Measurements from ENCODE around the gene DCUN1D2. TPM values are rescaled to one million over a fixed set of nuclear protein-coding genes. Genes with fewer than 3 reads are reported as not detected.

Gene DCUN1D2
- total RNA-seq, 1 experiment from 2014 or later, result 38.6 TPM

- Histone ChIP-seq H3K27me3 (replicated peaks; ENCODE audit: insufficient read depth, low read depth, low read length, poor library complexity) (no peaks in the 10 kb centered on the region), H3K4me1 (ENCODE audit: insufficient read depth, low read length, poor library complexity, severe bottlenecking) (peaks cover 18% of the 10 kb centered on the region), H3K36me3 (ENCODE audit: insufficient read depth, low read length, poor library complexity, severe bottlenecking) (peaks cover 14% of the 10 kb centered on the region), H3K4me3 (ENCODE audit: low read depth, low read length, poor library complexity, severe bottlenecking) (peak overlapping the region; percentile 94), H3K27ac (ENCODE audit: low read depth, low read length, poor library complexity, severe bottlenecking) (peak overlapping the region; percentile 89), H3K9me3 (ENCODE audit: low read depth, low read length, poor library complexity, severe bottlenecking) (no peaks in the 10 kb centered on the region)
- ChIA-PET POLR2A (ENCODE audit: low non-redundant PET) (no interaction called here), CTCF (no interaction called here)
- no TSS peak for BruUV-seq (replicated peaks)
- peak; percentile 7 for DNase-seq (ENCODE audit: low spot score)
- no peak for TF ChIP-seq EZH2 (IDR thresholded peaks at IDR 0.05; ENCODE audit: borderline replicate concordance, low read depth, low read length, poor library complexity, severe bottlenecking)
- no peak for TF ChIP-seq CTCF (conservative IDR thresholded peaks at IDR 0.05; ENCODE audit: low read depth, low read length)
- intact Hi-C loops (cut with micrococcal nuclease; ENCODE audit: unreplicated experiment), result no loop called here
These were observed 940 bp upstream of the DCUN1D2 start for GRCh38 chr13:113491418-113491883.

GRCh38 chr13:113489549-113490495, 689 bp downstream of the DCUN1D2 start:
- no peak for TF ChIP-seq EZH2 (IDR thresholded peaks at IDR 0.05; ENCODE audit: borderline replicate concordance, low read depth, low read length, poor library complexity, severe bottlenecking)
- no peak for TF ChIP-seq CTCF (conservative IDR thresholded peaks at IDR 0.05; ENCODE audit: low read depth, low read length)
- H3K36me3 ChIP-seq (ENCODE audit: insufficient read depth, low read length, poor library complexity, severe bottlenecking), result no peaks in the 10 kb centered on the region
- H3K27ac ChIP-seq (ENCODE audit: low read depth, low read length, poor library complexity, severe bottlenecking), result peak overlapping the region; percentile 89
- H3K4me1 ChIP-seq (ENCODE audit: insufficient read depth, low read length, poor library complexity, severe bottlenecking), result peaks cover 18% of the 10 kb centered on the region
- H3K9me3 ChIP-seq (ENCODE audit: low read depth, low read length, poor library complexity, severe bottlenecking), result no peaks in the 10 kb centered on the region
- POLR2A ChIA-PET (ENCODE audit: low non-redundant PET), result no interaction called here
- CTCF ChIA-PET, result interaction anchor here (1.0 kb wide), 1 partner anchor 31 kb away, joined by 4 read pairs; no protein-coding TSS in a partner anchor
- peak overlapping the region; percentile 94 for H3K4me3 ChIP-seq (ENCODE audit: low read depth, low read length, poor library complexity, severe bottlenecking)
- no peaks in the 10 kb centered on the region for H3K27me3 ChIP-seq (replicated peaks; ENCODE audit: insufficient read depth, low read depth, low read length, poor library complexity)
- intact Hi-C loops (cut with micrococcal nuclease; ENCODE audit: unreplicated experiment), result no loop called here
- peak; percentile 35 for DNase-seq (ENCODE audit: low spot score)
- BruUV-seq (replicated peaks), result no TSS peak

GRCh38 chr13:113489171-113489548, 1.4 kb downstream of the DCUN1D2 start:
- intact Hi-C loops (cut with micrococcal nuclease; ENCODE audit: unreplicated experiment), result no loop called here
- no peak for DNase-seq (ENCODE audit: low spot score)
- Histone ChIP-seq H3K9me3 (ENCODE audit: low read depth, low read length, poor library complexity, severe bottlenecking) (no peaks in the 10 kb centered on the region), H3K4me1 (ENCODE audit: insufficient read depth, low read length, poor library complexity, severe bottlenecking) (peaks cover 18% of the 10 kb centered on the region), H3K27ac (ENCODE audit: low read depth, low read length, poor library complexity, severe bottlenecking) (no peak overlapping the region), H3K4me3 (ENCODE audit: low read depth, low read length, poor library complexity, severe bottlenecking) (peak overlapping the region; percentile 94), H3K27me3 (replicated peaks; ENCODE audit: insufficient read depth, low read depth, low read length, poor library complexity) (no peaks in the 10 kb centered on the region), H3K36me3 (ENCODE audit: insufficient read depth, low read length, poor library complexity, severe bottlenecking) (no peaks in the 10 kb centered on the region)
- CTCF ChIA-PET, result interaction anchor here (1.0 kb wide), 1 partner anchor 30 kb away, joined by 4 read pairs; no protein-coding TSS in a partner anchor
- no TSS peak for BruUV-seq (replicated peaks)
- no peak for TF ChIP-seq EZH2 (IDR thresholded peaks at IDR 0.05; ENCODE audit: borderline replicate concordance, low read depth, low read length, poor library complexity, severe bottlenecking)
- TF ChIP-seq CTCF (conservative IDR thresholded peaks at IDR 0.05; ENCODE audit: low read depth, low read length), result no peak
- POLR2A ChIA-PET (ENCODE audit: low non-redundant PET), result no interaction called here
